ENCODE measurements around the gene SPAG17. TPM values are rescaled to one million over a fixed set of nuclear protein-coding genes. Genes with fewer than 3 reads are reported as not detected.

SPAG17 gene
- total RNA-seq, 1 experiment from 2014 or later: 0.33 TPM

DNA sequence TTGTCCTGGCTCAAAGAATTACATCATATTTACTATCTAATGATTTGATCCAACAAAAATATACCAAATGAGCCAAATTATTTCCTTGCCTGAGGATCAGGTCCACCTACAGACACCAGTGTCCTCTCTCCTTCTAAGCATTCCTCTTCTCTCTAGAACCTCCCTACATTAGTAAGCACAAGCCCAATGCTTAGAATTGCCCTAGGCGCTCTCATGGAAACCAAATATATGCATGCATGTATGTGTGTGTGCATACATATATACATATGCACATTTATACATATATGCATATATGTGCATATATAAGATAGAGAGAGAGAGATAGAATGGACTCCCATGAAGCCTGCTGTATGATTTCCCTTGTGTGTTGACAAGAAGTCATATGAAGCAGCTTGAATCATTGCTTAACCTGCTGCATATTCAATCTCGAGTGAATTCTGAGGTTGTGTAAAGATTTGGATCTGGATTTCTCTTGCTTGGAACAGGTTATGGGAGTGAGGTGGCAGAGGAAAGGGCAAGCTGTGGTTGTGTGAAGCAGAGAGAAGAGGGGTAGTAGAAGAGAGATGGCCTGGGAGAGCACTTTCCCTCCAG is 66.1 kb downstream of the SPAG17 start:
- Mint-ChIP-seq H3K27ac (ENCODE audit: unreplicated experiment) (no peak overlapping the region), H3K36me3 (ENCODE audit: insufficient read depth, unreplicated experiment) (no peaks in the 10 kb centered on the region), H3K27me3 (ENCODE audit: unreplicated experiment) (no peaks in the 10 kb centered on the region), H3K4me3 (ENCODE audit: low read depth, unreplicated experiment) (no peak overlapping the region), H3K9me3 (ENCODE audit: low read depth, unreplicated experiment) (no peaks in the 10 kb centered on the region), H3K4me1 (ENCODE audit: low read depth, unreplicated experiment) (peaks cover 43% of the 10 kb centered on the region)
- intact Hi-C loops (cut with micrococcal nuclease; ENCODE audit: unreplicated experiment): loop anchor here (5.0 kb wide), 1 partner anchor 42 kb away; no protein-coding TSS in a partner anchor
- BruUV-seq (replicated peaks): no TSS peak
- TF ChIP-seq, protein P1, sequence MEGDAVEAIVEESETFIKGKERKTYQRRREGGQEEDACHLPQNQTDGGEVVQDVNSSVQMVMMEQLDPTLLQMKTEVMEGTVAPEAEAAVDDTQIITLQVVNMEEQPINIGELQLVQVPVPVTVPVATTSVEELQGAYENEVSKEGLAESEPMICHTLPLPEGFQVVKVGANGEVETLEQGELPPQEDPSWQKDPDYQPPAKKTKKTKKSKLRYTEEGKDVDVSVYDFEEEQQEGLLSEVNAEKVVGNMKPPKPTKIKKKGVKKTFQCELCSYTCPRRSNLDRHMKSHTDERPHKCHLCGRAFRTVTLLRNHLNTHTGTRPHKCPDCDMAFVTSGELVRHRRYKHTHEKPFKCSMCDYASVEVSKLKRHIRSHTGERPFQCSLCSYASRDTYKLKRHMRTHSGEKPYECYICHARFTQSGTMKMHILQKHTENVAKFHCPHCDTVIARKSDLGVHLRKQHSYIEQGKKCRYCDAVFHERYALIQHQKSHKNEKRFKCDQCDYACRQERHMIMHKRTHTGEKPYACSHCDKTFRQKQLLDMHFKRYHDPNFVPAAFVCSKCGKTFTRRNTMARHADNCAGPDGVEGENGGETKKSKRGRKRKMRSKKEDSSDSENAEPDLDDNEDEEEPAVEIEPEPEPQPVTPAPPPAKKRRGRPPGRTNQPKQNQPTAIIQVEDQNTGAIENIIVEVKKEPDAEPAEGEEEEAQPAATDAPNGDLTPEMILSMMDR (IDR thresholded peaks at IDR 0.05; ENCODE audit: unreplicated experiment): no peak
- DNase-seq: no peak
- CTCF ChIA-PET: no interaction called here

DNA sequence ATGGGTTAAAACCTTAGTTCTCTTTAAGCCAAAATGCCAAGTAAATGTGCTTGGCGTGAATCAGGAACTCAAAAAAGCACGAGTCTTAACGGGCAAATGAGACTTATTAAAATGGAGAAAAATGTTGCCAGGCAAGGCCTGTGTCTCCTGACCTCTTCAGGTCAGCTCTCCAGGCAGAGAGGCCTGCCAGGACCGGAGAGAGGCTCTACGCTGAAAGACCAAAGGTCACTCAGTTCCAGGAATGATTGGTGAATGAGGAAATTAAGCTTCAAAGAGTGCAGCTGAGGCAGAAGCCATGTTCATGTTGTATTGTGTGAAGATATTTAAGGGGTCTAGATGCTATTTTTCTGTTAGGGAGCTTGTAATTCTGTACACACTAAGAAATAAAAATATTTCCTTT is 66.6 kb downstream of the SPAG17 start:
- CTCF ChIA-PET: no interaction called here
- H3K4me1 Mint-ChIP-seq (ENCODE audit: low read depth, unreplicated experiment): peaks cover 43% of the 10 kb centered on the region
- no TSS peak for BruUV-seq (replicated peaks)
- TF ChIP-seq, protein P1 (IDR thresholded peaks at IDR 0.05; ENCODE audit: unreplicated experiment): no peak
- DNase-seq: no peak
- no peak overlapping the region for H3K4me3 Mint-ChIP-seq (ENCODE audit: low read depth, unreplicated experiment)
- peak overlapping the region; percentile 11 for H3K27ac Mint-ChIP-seq (ENCODE audit: unreplicated experiment)
- H3K36me3 Mint-ChIP-seq (ENCODE audit: insufficient read depth, unreplicated experiment): no peaks in the 10 kb centered on the region
- intact Hi-C loops (cut with micrococcal nuclease; ENCODE audit: unreplicated experiment): loop anchor here (5.0 kb wide), 1 partner anchor 41 kb away; no protein-coding TSS in a partner anchor
- no peaks in the 10 kb centered on the region for H3K27me3 Mint-ChIP-seq (ENCODE audit: unreplicated experiment)
- no peaks in the 10 kb centered on the region for H3K9me3 Mint-ChIP-seq (ENCODE audit: low read depth, unreplicated experiment)

DNA sequence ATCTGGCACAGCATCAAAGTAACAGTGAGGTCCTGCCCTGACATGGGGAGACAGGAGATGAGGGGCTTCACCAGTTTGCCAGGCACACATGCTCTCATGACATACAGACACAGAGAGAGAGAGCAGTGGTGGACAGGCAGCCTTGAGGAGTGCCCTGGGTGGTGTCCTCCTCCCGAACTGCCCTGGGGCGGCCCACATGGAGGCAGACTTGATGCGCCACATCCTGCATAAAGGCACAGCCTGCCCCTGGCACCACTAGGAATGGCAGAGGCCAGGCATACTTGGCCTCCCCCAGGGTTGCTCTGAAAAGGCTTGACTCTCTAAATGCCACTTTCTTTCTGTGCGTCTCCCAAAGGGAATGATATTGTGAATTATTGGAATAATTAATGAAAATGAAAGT is 67.5 kb downstream of the SPAG17 start:
- Mint-ChIP-seq H3K36me3 (ENCODE audit: insufficient read depth, unreplicated experiment) (no peaks in the 10 kb centered on the region), H3K4me3 (ENCODE audit: low read depth, unreplicated experiment) (no peak overlapping the region), H3K27me3 (ENCODE audit: unreplicated experiment) (no peaks in the 10 kb centered on the region), H3K4me1 (ENCODE audit: low read depth, unreplicated experiment) (peaks cover 43% of the 10 kb centered on the region), H3K27ac (ENCODE audit: unreplicated experiment) (no peak overlapping the region), H3K9me3 (ENCODE audit: low read depth, unreplicated experiment) (no peaks in the 10 kb centered on the region)
- no peak for DNase-seq
- TF ChIP-seq, protein P1 (IDR thresholded peaks at IDR 0.05; ENCODE audit: unreplicated experiment): no peak
- intact Hi-C loops (cut with micrococcal nuclease; ENCODE audit: unreplicated experiment): loop anchor here (5.0 kb wide), 1 partner anchor 40 kb away; no protein-coding TSS in a partner anchor
- no TSS peak for BruUV-seq (replicated peaks)
- CTCF ChIA-PET: no interaction called here

DNA sequence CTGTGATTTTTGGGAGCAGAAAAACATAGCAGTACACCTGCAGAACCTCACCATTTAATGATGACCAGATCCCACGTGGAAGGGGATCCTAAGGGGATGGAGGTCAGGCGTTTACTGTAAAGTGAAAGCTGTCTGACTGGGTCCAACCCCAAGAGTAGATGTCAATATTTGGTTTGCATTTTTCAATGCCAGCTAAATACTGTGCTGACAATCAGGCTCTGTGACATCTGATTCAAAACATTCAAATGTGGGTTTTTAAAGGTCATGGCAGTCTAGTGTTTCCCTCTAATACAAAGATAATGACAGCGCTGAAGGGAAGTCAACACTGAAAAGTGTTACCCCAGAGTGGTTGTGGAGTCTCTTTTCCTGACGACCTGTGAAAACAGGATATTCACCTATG is 68.1 kb downstream of the SPAG17 start:
- Mint-ChIP-seq H3K36me3 (ENCODE audit: insufficient read depth, unreplicated experiment) (no peaks in the 10 kb centered on the region), H3K4me1 (ENCODE audit: low read depth, unreplicated experiment) (peaks cover 43% of the 10 kb centered on the region), H3K27ac (ENCODE audit: unreplicated experiment) (no peak overlapping the region), H3K9me3 (ENCODE audit: low read depth, unreplicated experiment) (no peaks in the 10 kb centered on the region), H3K4me3 (ENCODE audit: low read depth, unreplicated experiment) (no peak overlapping the region), H3K27me3 (ENCODE audit: unreplicated experiment) (no peaks in the 10 kb centered on the region)
- intact Hi-C loops (cut with micrococcal nuclease; ENCODE audit: unreplicated experiment): loop anchor here (5.0 kb wide), 1 partner anchor 40 kb away; no protein-coding TSS in a partner anchor
- CTCF ChIA-PET: no interaction called here
- no peak for DNase-seq
- TF ChIP-seq, protein P1 (IDR thresholded peaks at IDR 0.05; ENCODE audit: unreplicated experiment): no peak
- BruUV-seq (replicated peaks): no TSS peak
